ENCODE results near the gene CPVL.

The CPVL gene

GRCh38 chr7:29149036-29149435, 2.7 kb upstream of the CPVL start:
- no peak overlapping the region for H3K4me3 ChIP-seq (ENCODE audit: low read depth, low read length)
- no peaks in the 10 kb centered on the region for H3K27me3 ChIP-seq (ENCODE audit: insufficient read depth, low read depth, severe bottlenecking)
- no peaks in the 10 kb centered on the region for H3K36me3 ChIP-seq
- TF ChIP-seq CTCF (IDR thresholded peaks at IDR 0.05; ENCODE audit: low read depth, low read length), result no peak
- no peak for DNase-seq
- no peak overlapping the region for H3K27ac ChIP-seq
- H3K9me3 ChIP-seq (ENCODE audit: severe bottlenecking), result no peaks in the 10 kb centered on the region

- DNase-seq, result no peak
- Histone ChIP-seq H3K36me3 (no peaks in the 10 kb centered on the region), H3K4me3 (ENCODE audit: low read depth, low read length) (no peak overlapping the region), H3K27me3 (ENCODE audit: insufficient read depth, low read depth, severe bottlenecking) (no peaks in the 10 kb centered on the region), H3K9me3 (ENCODE audit: severe bottlenecking) (no peaks in the 10 kb centered on the region), H3K27ac (no peak overlapping the region)
- no peak for TF ChIP-seq CTCF (IDR thresholded peaks at IDR 0.05; ENCODE audit: low read depth, low read length)
Observed at GRCh38 chr7:29147821-29148220, 1.5 kb upstream of the CPVL start.

- Histone ChIP-seq H3K9me3 (ENCODE audit: severe bottlenecking) (no peaks in the 10 kb centered on the region), H3K36me3 (no peaks in the 10 kb centered on the region), H3K4me3 (ENCODE audit: low read depth, low read length) (no peak overlapping the region), H3K27me3 (ENCODE audit: insufficient read depth, low read depth, severe bottlenecking) (no peaks in the 10 kb centered on the region), H3K27ac (no peak overlapping the region)
- DNase-seq, result no peak
- TF ChIP-seq CTCF (IDR thresholded peaks at IDR 0.05; ENCODE audit: low read depth, low read length), result no peak
Observed at GRCh38 chr7:29146888-29147609, 712 bp upstream of the CPVL start.

- H3K36me3 ChIP-seq, result no peaks in the 10 kb centered on the region
- H3K27me3 ChIP-seq (ENCODE audit: insufficient read depth, low read depth, severe bottlenecking), result no peaks in the 10 kb centered on the region
- no peak for TF ChIP-seq CTCF (IDR thresholded peaks at IDR 0.05; ENCODE audit: low read depth, low read length)
- H3K4me3 ChIP-seq (ENCODE audit: low read depth, low read length), result no peak overlapping the region
- H3K9me3 ChIP-seq (ENCODE audit: severe bottlenecking), result no peaks in the 10 kb centered on the region
- DNase-seq, result no peak
- H3K27ac ChIP-seq, result no peak overlapping the region
Observed at GRCh38 chr7:29145553-29146056, 732 bp downstream of the CPVL start.

- Histone ChIP-seq H3K27me3 (ENCODE audit: insufficient read depth, low read depth, severe bottlenecking) (no peaks in the 10 kb centered on the region), H3K4me3 (ENCODE audit: low read depth, low read length) (no peak overlapping the region), H3K36me3 (no peaks in the 10 kb centered on the region), H3K27ac (no peak overlapping the region), H3K9me3 (ENCODE audit: severe bottlenecking) (no peaks in the 10 kb centered on the region)
- no peak for DNase-seq
- TF ChIP-seq CTCF (IDR thresholded peaks at IDR 0.05; ENCODE audit: low read depth, low read length), result no peak
Observed at GRCh38 chr7:29143751-29144150, 2.6 kb downstream of the CPVL start.

All from WERI-Rb-1 (cell line).